ENCODE results near the gene MAD2L2. TPM values are rescaled to one million over a fixed set of nuclear protein-coding genes. Genes with fewer than 3 reads are reported as not detected.

The MAD2L2 gene
- polyA plus RNA-seq, 2 of the 4 experiments (the other 2 are of a cell fraction), result 31.2 to 32.5 TPM

DNA sequence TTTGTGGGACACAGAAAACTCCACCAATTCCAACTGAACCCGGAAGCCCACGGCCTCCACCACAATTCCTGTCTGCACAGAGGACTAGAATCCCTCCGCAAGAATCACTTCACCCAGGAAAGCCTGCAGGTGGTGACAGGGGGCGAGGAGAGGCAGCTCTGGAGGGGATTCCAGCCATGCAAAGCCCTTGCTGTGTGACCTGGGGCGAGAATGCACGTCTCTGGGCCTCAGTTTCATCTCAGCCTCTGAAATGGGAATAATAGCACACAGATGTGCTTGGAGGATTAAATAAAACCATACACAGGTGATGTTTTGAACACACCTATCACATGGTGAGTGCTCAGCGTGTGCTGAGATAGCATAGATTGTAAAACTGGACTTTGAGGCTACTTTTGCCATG, 40.8 kb downstream of the MAD2L2 start:
- Histone ChIP-seq H3K4me2 (no peak overlapping the region), H3K4me3 (no peak overlapping the region), H3K4me1 (no peaks in the 10 kb centered on the region), H3K9me3 (no peaks in the 10 kb centered on the region), H3K27ac (no peak overlapping the region)
- 21% methylated on average over 7 of the region's 7 CpGs for WGBS (ENCODE audit: missing lambda C conversion rate)
- DNase-seq (ENCODE audit: low read depth in 1 of 2, low spot score in 1 of 2), result no peak
- ATAC-seq, result no peak
- TF ChIP-seq NPAS2 (CRISPR knock-in tag; IDR thresholded peaks at IDR 0.05; ENCODE audit: borderline replicate concordance) (no peak), ELK1 (IDR thresholded peaks at IDR 0.05; ENCODE audit: low read depth, low read length) (no peak), ZSCAN20 (CRISPR knock-in tag; IDR thresholded peaks at IDR 0.05) (no peak), ZC3H11A (IDR thresholded peaks at IDR 0.05) (no peak), RNF2 (IDR thresholded peaks at IDR 0.05; ENCODE audit: borderline replicate concordance, low read depth) (no peak), CHD4 (IDR thresholded peaks at IDR 0.05; ENCODE audit: borderline replicate concordance) (no peak), SMC3 (IDR thresholded peaks at IDR 0.05) (no peak), HDAC2 (IDR thresholded peaks at IDR 0.05) (no peak), KDM5A (IDR thresholded peaks at IDR 0.05) (no peak), MAZ (IDR thresholded peaks at IDR 0.05; ENCODE audit: borderline replicate concordance, low read depth, low read length) (no peak), HOXB13 (CRISPR knock-in tag; IDR thresholded peaks at IDR 0.05; ENCODE audit: low read depth) (no peak), MYC (IDR thresholded peaks at IDR 0.05; ENCODE audit: borderline replicate concordance, low read length) (no peak), POLR2A (IDR thresholded peaks at IDR 0.05; ENCODE audit: low read length) (no peak), JUN (IDR thresholded peaks at IDR 0.05) (no peak), ESRRA (IDR thresholded peaks at IDR 0.05; ENCODE audit: borderline replicate concordance, low read length) (no peak)
- TF ChIP-seq, protein P1, sequence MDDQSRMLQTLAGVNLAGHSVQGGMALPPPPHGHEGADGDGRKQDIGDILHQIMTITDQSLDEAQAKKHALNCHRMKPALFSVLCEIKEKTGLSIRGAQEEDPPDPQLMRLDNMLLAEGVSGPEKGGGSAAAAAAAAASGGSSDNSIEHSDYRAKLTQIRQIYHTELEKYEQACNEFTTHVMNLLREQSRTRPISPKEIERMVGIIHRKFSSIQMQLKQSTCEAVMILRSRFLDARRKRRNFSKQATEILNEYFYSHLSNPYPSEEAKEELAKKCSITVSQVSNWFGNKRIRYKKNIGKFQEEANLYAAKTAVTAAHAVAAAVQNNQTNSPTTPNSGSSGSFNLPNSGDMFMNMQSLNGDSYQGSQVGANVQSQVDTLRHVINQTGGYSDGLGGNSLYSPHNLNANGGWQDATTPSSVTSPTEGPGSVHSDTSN (IDR thresholded peaks at IDR 0.05), result no peak
- TF ChIP-seq, protein P2, sequence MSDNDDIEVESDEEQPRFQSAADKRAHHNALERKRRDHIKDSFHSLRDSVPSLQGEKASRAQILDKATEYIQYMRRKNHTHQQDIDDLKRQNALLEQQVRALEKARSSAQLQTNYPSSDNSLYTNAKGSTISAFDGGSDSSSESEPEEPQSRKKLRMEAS (IDR thresholded peaks at IDR 0.05), result no peak
- CTCF ChIA-PET, result interaction anchor here (11.1 kb wide), 1 partner anchor 603 kb away, joined by 124 read pairs; no protein-coding TSS in a partner anchor
- POLR2A ChIA-PET, result no interaction called here
- no peak for FAIRE-seq

DNA sequence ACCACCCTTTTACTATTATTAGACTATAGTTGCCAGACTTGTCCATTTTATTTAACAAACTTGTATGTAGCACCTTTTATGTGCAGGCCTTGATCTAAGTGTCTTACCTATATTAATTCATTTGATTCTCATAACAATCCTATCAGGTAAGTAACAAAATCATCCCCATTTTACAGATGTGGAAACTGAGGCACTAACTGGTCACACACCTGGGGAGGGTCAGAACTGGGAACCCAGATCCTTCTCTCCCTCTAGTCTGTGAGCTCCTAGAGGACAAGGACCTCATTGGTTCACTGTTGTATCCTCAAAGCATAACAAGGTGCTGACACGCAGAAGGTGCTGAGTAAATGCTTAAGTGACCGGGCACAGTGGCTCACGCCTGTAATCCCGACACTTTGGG, 41.6 kb downstream of the MAD2L2 start:
- Histone ChIP-seq H3K4me1 (no peaks in the 10 kb centered on the region), H3K4me3 (no peak overlapping the region), H3K4me2 (no peak overlapping the region), H3K9me3 (no peaks in the 10 kb centered on the region), H3K27ac (no peak overlapping the region)
- ChIA-PET CTCF (interaction anchor here (4.2 kb wide), 1 partner anchor 602 kb away, joined by 22 read pairs; no protein-coding TSS in a partner anchor), POLR2A (no interaction called here)
- no peak for DNase-seq (ENCODE audit: low read depth in 1 of 2, low spot score in 1 of 2)
- TF ChIP-seq RFX5 (IDR thresholded peaks at IDR 0.05), result no peak
- TF ChIP-seq NFE2L2 (conservative IDR thresholded peaks at IDR 0.05; ENCODE audit: low read length), result no peak
- TF ChIP-seq ELK1 (IDR thresholded peaks at IDR 0.05; ENCODE audit: low read depth, low read length), result no peak
- TF ChIP-seq HES2 (IDR thresholded peaks at IDR 0.05), result no peak
- no peak for TF ChIP-seq JUNB (IDR thresholded peaks at IDR 0.05)
- no peak for TF ChIP-seq KDM5A (IDR thresholded peaks at IDR 0.05)
- TF ChIP-seq, protein P3, sequence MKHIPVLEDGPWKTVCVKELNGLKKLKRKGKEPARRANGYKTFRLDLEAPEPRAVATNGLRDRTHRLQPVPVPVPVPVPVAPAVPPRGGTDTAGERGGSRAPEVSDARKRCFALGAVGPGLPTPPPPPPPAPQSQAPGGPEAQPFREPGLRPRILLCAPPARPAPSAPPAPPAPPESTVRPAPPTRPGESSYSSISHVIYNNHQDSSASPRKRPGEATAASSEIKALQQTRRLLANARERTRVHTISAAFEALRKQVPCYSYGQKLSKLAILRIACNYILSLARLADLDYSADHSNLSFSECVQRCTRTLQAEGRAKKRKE (CRISPR knock-in tag; IDR thresholded peaks at IDR 0.05; ENCODE audit: low read depth), result no peak
- TF ChIP-seq, protein P2 (IDR thresholded peaks at IDR 0.05), result no peak
- TF ChIP-seq CTCF (IDR thresholded peaks at IDR 0.05), result no peak
- TF ChIP-seq BCL3 (IDR thresholded peaks at IDR 0.05), result no peak
- TF ChIP-seq, protein P4, sequence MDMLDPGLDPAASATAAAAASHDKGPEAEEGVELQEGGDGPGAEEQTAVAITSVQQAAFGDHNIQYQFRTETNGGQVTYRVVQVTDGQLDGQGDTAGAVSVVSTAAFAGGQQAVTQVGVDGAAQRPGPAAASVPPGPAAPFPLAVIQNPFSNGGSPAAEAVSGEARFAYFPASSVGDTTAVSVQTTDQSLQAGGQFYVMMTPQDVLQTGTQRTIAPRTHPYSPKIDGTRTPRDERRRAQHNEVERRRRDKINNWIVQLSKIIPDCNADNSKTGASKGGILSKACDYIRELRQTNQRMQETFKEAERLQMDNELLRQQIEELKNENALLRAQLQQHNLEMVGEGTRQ (IDR thresholded peaks at IDR 0.05), result no peak
- TF ChIP-seq ZSCAN20 (CRISPR knock-in tag; IDR thresholded peaks at IDR 0.05), result no peak
- TF ChIP-seq FOSB (CRISPR knock-in tag; IDR thresholded peaks at IDR 0.05), result no peak
- TF ChIP-seq MYC (IDR thresholded peaks at IDR 0.05; ENCODE audit: borderline replicate concordance, low read length), result no peak
- no peak for TF ChIP-seq ESRRA (IDR thresholded peaks at IDR 0.05; ENCODE audit: borderline replicate concordance, low read length)
- FAIRE-seq, result no peak
- 36% methylated on average over 4 of the region's 4 CpGs for WGBS (ENCODE audit: missing lambda C conversion rate)
- ATAC-seq, result no peak
